ENCODE measurements around the gene CRTC3. TPM values are rescaled to one million over a fixed set of nuclear protein-coding genes. Genes with fewer than 3 reads are reported as not detected.

The CRTC3 gene
- total and polyA plus RNA-seq, 2 donors (not counting 3 experiments of a cell fraction or from before 2014, with no cell fraction given), result 16.2 to 26.4 TPM

DNA sequence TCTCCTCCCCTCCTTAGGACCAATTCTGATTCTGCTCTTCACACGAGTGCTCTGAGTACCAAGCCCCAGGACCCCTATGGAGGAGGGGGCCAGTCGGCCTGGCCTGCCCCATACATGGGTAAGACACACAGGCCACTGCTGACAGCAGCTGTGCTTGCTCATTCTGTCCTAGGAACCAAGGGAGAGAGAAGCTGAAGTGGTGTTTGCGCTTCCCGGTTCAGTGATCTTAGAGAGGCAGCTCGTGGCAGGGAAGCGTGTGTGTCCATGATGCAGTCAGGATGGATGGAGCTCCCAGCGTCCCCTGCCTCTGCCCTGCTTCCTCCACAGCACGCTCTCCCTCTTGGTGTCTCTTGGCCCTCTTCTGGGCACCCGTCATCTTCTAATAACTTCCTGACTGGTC, 77.6 kb downstream of the CRTC3 start:
- no peak overlapping the region for H3K4me3 ChIP-seq (replicated peaks in 1 of 3; ENCODE audit: insufficient read depth in 1 of 3, low read depth in 1 of 3, low read length in 3 of 3)
- dilution Hi-C loops (cut with MboI; ENCODE audit: extremely low pct_ligation_motif_present, low sequenced_read_pairs), result no loop called here
- H2AFZ ChIP-seq (ENCODE audit: low read depth, low read length), result no peak overlapping the region
- no peak overlapping the region for H3K4me2 ChIP-seq (ENCODE audit: insufficient read depth, low read length)
- H3K36me3 ChIP-seq (ENCODE audit: control insufficient read depth in 2 of 2, extremely low read depth in 1 of 2, insufficient read depth in 2 of 2, low read length in 2 of 2), result peaks cover 0 to 4% of the 10 kb centered on the region in 2 experiments
- H3K9ac ChIP-seq (replicated peaks; ENCODE audit: extremely low read depth, insufficient read depth, low read length), result no peak overlapping the region
- no peaks in the 10 kb centered on the region for H3K4me1 ChIP-seq (ENCODE audit: control insufficient read depth, extremely low read depth, insufficient read depth, low read length)
- no peaks in the 10 kb centered on the region for H4K20me1 ChIP-seq (replicated peaks; ENCODE audit: control insufficient read depth, extremely low read depth, insufficient read depth, low read length)
- no peaks in the 10 kb centered on the region for H3K9me1 ChIP-seq (replicated peaks; ENCODE audit: control insufficient read depth, extremely low read depth, insufficient read depth, low read length)
- no peaks in the 10 kb centered on the region for H3K79me2 ChIP-seq (ENCODE audit: control insufficient read depth, insufficient read depth, low read length)
- intact Hi-C loops (cut with micrococcal nuclease), result no loop called here
- ChIA-PET POLR2A (no interaction called here), CTCF (interaction anchor here (1.9 kb wide), 1 partner anchor 19 kb away, joined by 4 read pairs; no protein-coding TSS in a partner anchor)
- no peak overlapping the region for H3K27ac ChIP-seq (ENCODE audit: insufficient read depth, low read depth, low read length)
- DNase-seq (ENCODE audit: low read depth, low spot score), result no peak
- no TSS peak for BruUV-seq (replicated peaks)
- no peaks in the 10 kb centered on the region for H3K27me3 ChIP-seq (ENCODE audit: control insufficient read depth in 2 of 2, insufficient read depth in 2 of 2, low read length in 2 of 2)
- TF ChIP-seq JUN (IDR thresholded peaks at IDR 0.05; ENCODE audit: borderline replicate concordance, insufficient read depth, insufficient read length, low read depth) (no peak), MYC (IDR thresholded peaks at IDR 0.05; ENCODE audit: low read depth, low read length) (no peak), CTCF (IDR thresholded peaks at IDR 0.05; ENCODE audit: extremely low read depth in 1 of 2, insufficient read depth in 1 of 2, low read depth in 1 of 2, low read length in 2 of 2) (no peak), POLR2AphosphoS5 (IDR thresholded peaks at IDR 0.05; ENCODE audit: insufficient read depth, low read depth, low read length) (no peak), POLR2A (IDR thresholded peaks at IDR 0.05; ENCODE audit: low read depth, low read length) (no peak)
- no peak for FAIRE-seq
- H3K9me3 ChIP-seq (replicated peaks; ENCODE audit: control insufficient read depth, insufficient read depth, low read length), result no peaks in the 10 kb centered on the region
